ENCODE results near the gene CERS6.

The CERS6 gene

GRCh38 chr2:168608796-168609195 lies 152.7 kb downstream of the CERS6 start:
- no peak overlapping the region for H3K4me3 ChIP-seq (ENCODE audit: low read depth, low read length)
- TF ChIP-seq CTCF (IDR thresholded peaks at IDR 0.05; ENCODE audit: control insufficient read depth, extremely low read depth, insufficient read depth) = no peak
- no peak for DNase-seq (ENCODE audit: low read depth)

GRCh38 chr2:168611091-168611490 lies 155.0 kb downstream of the CERS6 start:
- no peak for DNase-seq (ENCODE audit: low read depth)
- no peak for TF ChIP-seq CTCF (IDR thresholded peaks at IDR 0.05; ENCODE audit: control insufficient read depth, extremely low read depth, insufficient read depth)
- H3K4me3 ChIP-seq (ENCODE audit: low read depth, low read length) = no peak overlapping the region

DNA sequence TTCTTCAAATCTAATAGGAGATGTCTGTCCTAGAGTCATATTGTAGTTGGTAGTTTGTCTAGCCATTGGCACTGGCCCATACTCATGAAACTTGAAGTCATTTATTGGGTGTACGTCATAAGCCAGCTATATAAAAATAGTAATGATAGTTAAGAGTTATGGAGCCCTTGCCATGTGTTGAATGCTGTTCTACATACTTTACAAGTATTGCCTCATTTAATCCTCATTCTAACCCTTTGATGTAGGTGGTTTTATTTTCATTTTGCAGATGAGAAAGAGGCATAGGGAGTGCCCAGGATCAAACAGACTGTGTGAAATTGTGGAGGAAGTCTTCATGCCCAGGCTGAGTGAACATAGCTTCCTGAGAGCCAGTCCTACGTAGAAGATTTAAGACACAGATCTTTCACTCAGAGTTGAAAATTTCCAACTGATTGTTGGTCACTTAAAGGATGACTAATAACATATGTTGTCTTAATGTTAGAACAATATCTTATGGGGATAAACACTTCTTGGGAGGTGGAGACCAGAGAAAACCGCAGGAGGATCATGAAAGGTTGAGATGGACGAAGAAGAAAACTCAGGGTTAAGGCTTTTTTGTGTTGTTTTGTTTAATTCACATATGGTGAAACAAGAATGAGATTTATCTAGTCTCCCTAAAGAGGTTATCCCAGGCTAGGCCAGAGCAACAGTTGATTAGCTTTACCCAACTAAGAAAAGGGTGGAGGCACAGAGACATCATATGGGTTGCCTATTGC lies 156.0 kb downstream of the CERS6 start:
- no peak overlapping the region for H3K4me3 ChIP-seq (ENCODE audit: low read depth, low read length)
- DNase-seq (ENCODE audit: low read depth) = no peak
- TF ChIP-seq CTCF (IDR thresholded peaks at IDR 0.05; ENCODE audit: control insufficient read depth, extremely low read depth, insufficient read depth) = no peak

- DNase-seq (ENCODE audit: low read depth) = no peak
- H3K4me3 ChIP-seq (ENCODE audit: low read depth, low read length) = no peak overlapping the region
- TF ChIP-seq CTCF (IDR thresholded peaks at IDR 0.05; ENCODE audit: control insufficient read depth, extremely low read depth, insufficient read depth) = no peak
These were observed 156.6 kb downstream of the CERS6 start for GRCh38 chr2:168612719-168613118.

DNA sequence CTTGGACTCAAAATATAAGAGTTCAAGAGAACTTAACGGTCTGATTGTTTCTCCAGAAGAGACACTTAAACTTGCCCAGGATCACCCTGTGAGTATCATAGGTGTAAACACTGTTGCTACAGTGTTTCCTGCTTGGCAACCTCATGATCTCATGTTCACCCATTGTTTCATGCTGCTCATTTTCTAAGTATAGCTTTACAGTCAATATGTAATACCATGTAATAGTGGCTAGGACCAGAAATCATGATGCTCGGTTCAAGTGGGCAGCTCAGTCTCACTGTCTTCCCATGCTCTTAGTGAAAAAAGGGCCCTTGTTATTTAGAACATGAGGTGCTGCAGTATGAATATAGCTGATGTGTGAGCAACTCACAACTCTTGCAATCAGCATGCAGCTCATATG lies 157.5 kb downstream of the CERS6 start:
- H3K4me3 ChIP-seq (ENCODE audit: low read depth, low read length) = no peak overlapping the region
- no peak for DNase-seq (ENCODE audit: low read depth)
- TF ChIP-seq CTCF (IDR thresholded peaks at IDR 0.05; ENCODE audit: control insufficient read depth, extremely low read depth, insufficient read depth) = no peak

GRCh38 chr2:168614172-168615018 lies 158.3 kb downstream of the CERS6 start:
- no peak for DNase-seq (ENCODE audit: low read depth)
- H3K4me3 ChIP-seq (ENCODE audit: low read depth, low read length) = no peak overlapping the region
- TF ChIP-seq CTCF (IDR thresholded peaks at IDR 0.05; ENCODE audit: control insufficient read depth, extremely low read depth, insufficient read depth) = no peak
